Vagina (tissue), 2 donors: ENCODE measurements around the gene PRRT4.
A peak's percentile ranks its signal among the peaks of the same experiment; 100 is the strongest.

Source experiments
- CTCF ChIP-seq, 3 experiments: fragments of 450-650 bp in 2 of 3; fragments of 200-600 bp in 1 of 3; sonication (generic) in 1 of 3; IDR thresholded peaks; one replicate each; pipeline ENCODE4 v1.5.1; 2017 to 2019; ENCODE audit warnings: antibody characterized with exemption in 3 of 3, mild to moderate bottlenecking in 2 of 3, moderate library complexity in 2 of 3
- POLR2A ChIP-seq, 2 donors: fragments of 450-650 bp; IDR thresholded peaks; one replicate each; pipeline ENCODE4 v1.6.1; 2017; ENCODE audit warnings: antibody characterized with exemption in 2 of 2, mild to moderate bottlenecking in 2 of 2, moderate library complexity in 2 of 2

DNA sequence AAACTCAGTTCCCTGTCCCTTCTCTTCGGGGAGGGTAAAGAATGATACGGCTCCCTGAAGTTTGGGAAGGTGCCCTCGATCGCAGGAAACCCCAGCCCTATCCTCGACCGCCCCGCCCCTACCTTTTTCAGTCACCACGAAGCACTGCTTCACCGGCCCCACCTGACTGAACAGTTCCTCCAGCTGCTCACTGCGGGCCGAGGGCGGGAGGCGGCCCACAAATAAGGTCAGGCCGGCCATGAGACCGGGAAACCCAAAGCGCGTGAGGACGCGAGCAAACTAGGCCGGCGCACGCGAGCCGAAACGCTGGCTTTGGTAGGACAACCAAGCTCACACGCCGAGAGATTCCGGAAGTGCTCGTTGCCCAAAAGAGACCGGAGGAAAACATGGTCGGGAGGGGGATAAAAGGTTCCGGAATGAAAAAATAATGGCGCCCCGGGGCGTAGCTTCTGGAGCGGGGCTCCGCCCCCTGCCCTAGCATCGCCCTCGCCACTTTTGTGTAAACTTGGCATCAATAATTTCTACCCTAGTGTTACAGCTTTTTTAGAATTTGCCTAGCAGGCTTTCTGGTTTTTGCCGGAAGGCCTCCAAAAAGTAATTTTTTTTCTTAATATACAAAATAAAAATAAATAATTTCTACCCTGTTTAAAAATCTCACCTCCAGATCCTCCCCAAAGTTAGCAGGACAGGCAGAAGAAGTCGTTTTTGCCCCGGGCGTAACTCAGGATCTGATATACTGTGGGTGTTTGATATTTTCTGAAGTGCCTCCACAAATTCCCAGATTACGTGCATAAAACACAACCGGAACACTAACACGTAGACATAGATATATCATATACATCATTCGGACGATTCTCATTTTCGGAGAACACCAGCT, 17.7 kb downstream of the PRRT4 start, which contains the start of gene RBM28:
- TF ChIP-seq CTCF (IDR thresholded peaks at IDR 0.05) (no peak), POLR2A (IDR thresholded peaks at IDR 0.05) (peak in 1 of 2 donors; percentile 20)
